Caco-2 (cell line): ENCODE measurements around the gene ASGR2. TPM values are rescaled to one million over a fixed set of nuclear protein-coding genes. Genes with fewer than 3 reads are reported as not detected.

ENCODE experiments used
- BruUV-seq: library from RNA; stranded (reverse); fragments of 400-500 nt; replicated peaks from 2 replicates; lab custom pipeline; 2021; lab: Mats Ljungman, UMichigan
- CTCF ChIA-PET: fragments of 300-600 bp; sonication (Branson Sonifier 250); formaldehyde crosslinking; loops from one replicate; lab custom pipeline; 2022; ENCODE audit warnings: antibody characterized with exemption; lab: Charles Lee
- POLR2A ChIA-PET: fragments of 300-600 bp; sonication (Branson Sonifier 250); formaldehyde crosslinking; loops from one replicate; lab custom pipeline; 2022; ENCODE audit warnings: antibody characterized with exemption; lab: Charles Lee
- DNase-seq, 2 experiments: peaks; one replicate each; pipeline versions ENCODE4 v3.0.0 to v3.0.0-alpha.2; 2020 to 2022
- H3K27me3 ChIP-seq: replicated peaks from 2 replicates; pipeline ENCODE4 v1.6.0; 2011; ENCODE audit warnings: low read length; ENCODE audit not compliant: control insufficient read depth, insufficient read depth
- H3K36me3 ChIP-seq: 2 replicates; pipeline ENCODE4 v1.5.1; 2011; ENCODE audit warnings: low read length; ENCODE audit not compliant: control insufficient read depth, insufficient read depth
- H3K4me1 ChIP-seq: fragments of 250-450 bp; sonication (Bioruptor Pico); 2 replicates; pipeline ENCODE4 v1.5.1; 2020; ENCODE audit warnings: mild to moderate bottlenecking
- H3K4me3 ChIP-seq: 2 replicates; pipeline ENCODE4 v1.5.1; 2011; ENCODE audit warnings: low read depth, mild to moderate bottlenecking, control low read depth, low read length
- H3K9me3 ChIP-seq: fragments of 250-450 bp; sonication (Bioruptor Pico); 2 replicates; pipeline ENCODE4 v1.5.1; 2020; ENCODE audit warnings: mild to moderate bottlenecking, moderate library complexity
- H3K27ac Mint-ChIP-seq: one replicate; pipeline ENCODE4 v1.8.0; 2022; ENCODE audit warnings: mixed read lengths; ENCODE audit not compliant: unreplicated experiment
- H3K27me3 Mint-ChIP-seq: one replicate; pipeline ENCODE4 v1.8.0; 2022; ENCODE audit warnings: mixed read lengths; ENCODE audit not compliant: insufficient read depth, unreplicated experiment
- H3K36me3 Mint-ChIP-seq: one replicate; pipeline ENCODE4 v1.8.0; 2022; ENCODE audit warnings: mild to moderate bottlenecking, mixed read lengths; ENCODE audit not compliant: insufficient read depth, unreplicated experiment
- H3K4me1 Mint-ChIP-seq: one replicate; pipeline ENCODE4 v1.8.0; 2022; ENCODE audit warnings: low read depth, mixed read lengths; ENCODE audit not compliant: unreplicated experiment
- H3K4me3 Mint-ChIP-seq: one replicate; pipeline ENCODE4 v1.8.0; 2022; ENCODE audit warnings: mild to moderate bottlenecking, moderate library complexity, mixed read lengths; ENCODE audit not compliant: unreplicated experiment
- H3K9me3 Mint-ChIP-seq: one replicate; pipeline ENCODE4 v1.8.0; 2022; ENCODE audit warnings: mixed read lengths; ENCODE audit not compliant: unreplicated experiment
- CTCF ChIP-seq, 2 experiments: fragments of 200-600 bp in 1 of 2; IDR thresholded peaks; 1 replicate in 1 of 2; 2 replicates in 1 of 2; pipeline versions ENCODE4 v1.5.1 to v1.8.0; 2011 to 2022; ENCODE audit warnings: antibody characterized with exemption in 1 of 2, control low read depth in 1 of 2, inconsistent platforms in 1 of 2, low read depth in 1 of 2, low read length in 1 of 2, mild to moderate bottlenecking in 1 of 2, moderate library complexity in 1 of 2; ENCODE audit not compliant: insufficient read depth in 1 of 2, severe bottlenecking in 1 of 2, unreplicated experiment in 1 of 2
- intact Hi-C: fragments of 100-400 bp; cut with micrococcal nuclease; formaldehyde crosslinking; loops from one replicate; pipeline ENCODE4 v1.10.0; 2022; ENCODE audit not compliant: unreplicated experiment
- total RNA-seq: library from RNA; stranded (reverse); gene quantifications from 2 replicates; pipeline ENCODE4 v1.2.3, GENCODE V29; 2022

The ASGR2 gene
- total RNA-seq, 1 experiment from 2014 or later: 12.8 TPM

GRCh38 chr17:7084088-7084487 is 30.5 kb downstream of the ASGR2 start:
- Mint-ChIP-seq H3K4me1 (peaks cover 18% of the 10 kb centered on the region), H3K27ac (no peak overlapping the region), H3K36me3 (peaks cover 6% of the 10 kb centered on the region), H3K9me3 (no peaks in the 10 kb centered on the region), H3K4me3 (no peak overlapping the region), H3K27me3 (no peaks in the 10 kb centered on the region)
- Histone ChIP-seq H3K36me3 (no peaks in the 10 kb centered on the region), H3K27me3 (no peaks in the 10 kb centered on the region), H3K4me1 (peaks cover 8% of the 10 kb centered on the region; the same call in 1 of the 2 replicates), H3K9me3 (no peaks in the 10 kb centered on the region), H3K4me3 (no peak overlapping the region)
- no peak for DNase-seq
- no TSS peak for BruUV-seq
- no peak for TF ChIP-seq CTCF (IDR thresholded peaks at IDR 0.05; ENCODE audit: insufficient read depth in 1 of 2, low read depth in 1 of 2, low read length in 1 of 2, severe bottlenecking in 1 of 2, unreplicated experiment in 1 of 2)
- intact Hi-C loops: no loop called here
- ChIA-PET POLR2A (no interaction called here), CTCF (no interaction called here)

GRCh38 chr17:7083592-7083991 is 31.0 kb downstream of the ASGR2 start:
- no peaks in the 10 kb centered on the region for H3K27me3 ChIP-seq
- DNase-seq: no peak
- intact Hi-C loops: no loop called here
- Mint-ChIP-seq H3K9me3 (no peaks in the 10 kb centered on the region), H3K36me3 (peaks cover 6% of the 10 kb centered on the region), H3K27ac (no peak overlapping the region), H3K4me3 (no peak overlapping the region), H3K27me3 (no peaks in the 10 kb centered on the region), H3K4me1 (peaks cover 16% of the 10 kb centered on the region)
- no peak overlapping the region for H3K4me3 ChIP-seq
- POLR2A ChIA-PET: no interaction called here
- no peak for TF ChIP-seq CTCF (IDR thresholded peaks at IDR 0.05; ENCODE audit: insufficient read depth in 1 of 2, low read depth in 1 of 2, low read length in 1 of 2, severe bottlenecking in 1 of 2, unreplicated experiment in 1 of 2)
- CTCF ChIA-PET: no interaction called here
- H3K4me1 ChIP-seq: peaks cover 5% of the 10 kb centered on the region; the same call in 1 of the 2 replicates
- no peaks in the 10 kb centered on the region for H3K9me3 ChIP-seq
- no TSS peak for BruUV-seq
- no peaks in the 10 kb centered on the region for H3K36me3 ChIP-seq

GRCh38 chr17:7081341-7082062 is 33.1 kb downstream of the ASGR2 start:
- intact Hi-C loops: no loop called here
- POLR2A ChIA-PET: no interaction called here
- CTCF ChIA-PET: no interaction called here

More at GRCh38 chr17:7081341-7082062, 33.1 kb downstream of the ASGR2 start:
- no peak overlapping the region for H3K4me3 Mint-ChIP-seq
- no peak overlapping the region for H3K27ac Mint-ChIP-seq
- H3K27me3 Mint-ChIP-seq: no peaks in the 10 kb centered on the region
- Histone ChIP-seq H3K36me3 (no peaks in the 10 kb centered on the region), H3K4me3 (no peak overlapping the region), H3K4me1 (no peaks in the 10 kb centered on the region), H3K27me3 (no peaks in the 10 kb centered on the region), H3K9me3 (no peaks in the 10 kb centered on the region)
- no peak for DNase-seq
- peaks cover 6% of the 10 kb centered on the region for H3K4me1 Mint-ChIP-seq
- no TSS peak for BruUV-seq
- peaks cover 6% of the 10 kb centered on the region for H3K36me3 Mint-ChIP-seq
- TF ChIP-seq CTCF (IDR thresholded peaks at IDR 0.05; ENCODE audit: insufficient read depth in 1 of 2, low read depth in 1 of 2, low read length in 1 of 2, severe bottlenecking in 1 of 2, unreplicated experiment in 1 of 2): no peak
- no peaks in the 10 kb centered on the region for H3K9me3 Mint-ChIP-seq
